Mesenchymal stem cell (in vitro differentiated cells and primary cell): ENCODE measurements around the gene CETN1.

ENCODE experiments used
- DNase-seq: peaks from one replicate; pipeline ENCODE4 v3.0.0-alpha.2; 2013
- H2AFZ ChIP-seq: one replicate; pipeline ENCODE4 v1.6.1; 2013; ENCODE audit warnings: low read depth, mild to moderate bottlenecking, control low read depth, inconsistent platforms, low read length, moderate library complexity
- H2AK5ac ChIP-seq: 2 replicates; pipeline ENCODE4 v1.6.1; 2013; ENCODE audit warnings: low read length, moderate library complexity, mild to moderate bottlenecking, inconsistent platforms; ENCODE audit not compliant: severe bottlenecking
- H2BK120ac ChIP-seq: one replicate; pipeline ENCODE4 v1.6.1; 2013; ENCODE audit warnings: low read depth, mild to moderate bottlenecking, inconsistent platforms, low read length, moderate library complexity
- H2BK12ac ChIP-seq, 2 experiments: one replicate each; pipeline ENCODE4 v1.6.1; 2013; ENCODE audit warnings: inconsistent platforms in 2 of 2, low read length in 2 of 2, mild to moderate bottlenecking in 2 of 2, moderate library complexity in 2 of 2, control low read depth in 1 of 2
- H2BK15ac ChIP-seq: one replicate; pipeline ENCODE4 v1.6.1; 2013; ENCODE audit warnings: mild to moderate bottlenecking, low read depth, inconsistent platforms; ENCODE audit not compliant: poor library complexity, severe bottlenecking
- H2BK5ac ChIP-seq: 2 replicates; pipeline ENCODE4 v1.6.1; 2013; ENCODE audit warnings: low read depth, mild to moderate bottlenecking, low read length, control low read depth, inconsistent platforms; ENCODE audit not compliant: poor library complexity, severe bottlenecking
- H3K14ac ChIP-seq, 2 experiments: one replicate each; pipeline ENCODE4 v1.6.1; 2013; ENCODE audit warnings: inconsistent platforms in 2 of 2, low read length in 2 of 2, control low read depth in 1 of 2, mild to moderate bottlenecking in 1 of 2, moderate library complexity in 1 of 2
- H3K18ac ChIP-seq, 2 experiments: one replicate each; pipeline ENCODE4 v1.6.1; 2013; ENCODE audit warnings: inconsistent platforms in 2 of 2, low read length in 2 of 2, control low read depth in 1 of 2, low read depth in 1 of 2, mild to moderate bottlenecking in 1 of 2
- H3K23ac ChIP-seq, 2 experiments: one replicate each; pipeline ENCODE4 v1.6.1; 2013; ENCODE audit warnings: inconsistent platforms in 2 of 2, low read length in 2 of 2, mild to moderate bottlenecking in 2 of 2, moderate library complexity in 2 of 2, control low read depth in 1 of 2
- H3K27ac ChIP-seq: 2 replicates; pipeline ENCODE4 v1.5.1; 2013; ENCODE audit warnings: mild to moderate bottlenecking, moderate library complexity, low read length, control low read depth, inconsistent platforms; ENCODE audit not compliant: poor library complexity, severe bottlenecking
- H3K27me3 ChIP-seq, 2 experiments: 2 replicates each; pipeline versions ENCODE4 v1.6.1 to v1.7.0; 2013; ENCODE audit warnings: low read length in 2 of 2, mild to moderate bottlenecking in 2 of 2, moderate library complexity in 2 of 2, control low read depth in 1 of 2, inconsistent platforms in 1 of 2; ENCODE audit not compliant: control insufficient read depth in 1 of 2, insufficient read depth in 1 of 2
- H3K36me3 ChIP-seq, 2 experiments: 2 replicates each; pipeline versions ENCODE4 v1.6.1 to v1.7.0; 2013; ENCODE audit warnings: low read length in 2 of 2, control low read depth in 1 of 2, inconsistent platforms in 1 of 2, low read depth in 1 of 2, mild to moderate bottlenecking in 1 of 2; ENCODE audit not compliant: insufficient read depth in 2 of 2, control insufficient read depth in 1 of 2
- H3K4ac ChIP-seq, 2 experiments: one replicate each; pipeline ENCODE4 v1.6.1; 2013; ENCODE audit warnings: inconsistent platforms in 2 of 2, low read length in 2 of 2, mild to moderate bottlenecking in 2 of 2, moderate library complexity in 2 of 2, control low read depth in 1 of 2, low read depth in 1 of 2
- H3K4me1 ChIP-seq: 2 replicates; pipeline ENCODE4 v1.6.1; 2013; ENCODE audit warnings: low read depth, low read length, control low read depth; ENCODE audit not compliant: control insufficient read depth, insufficient read depth
- H3K4me2 ChIP-seq: 2 replicates; pipeline ENCODE4 v1.6.1; 2013; ENCODE audit warnings: low read length, mild to moderate bottlenecking, inconsistent platforms; ENCODE audit not compliant: poor library complexity, severe bottlenecking
- H3K4me3 ChIP-seq, 2 experiments: 2 replicates each; pipeline versions ENCODE4 v1.5.1 to v1.7.0; 2013; ENCODE audit warnings: low read length in 2 of 2, mild to moderate bottlenecking in 2 of 2, control low read depth in 1 of 2, low read depth in 1 of 2; ENCODE audit not compliant: insufficient read depth in 1 of 2
- H3K79me1 ChIP-seq: replicated peaks from 2 replicates; pipeline ENCODE4 v1.6.1; 2013; ENCODE audit warnings: mild to moderate bottlenecking, control low read depth, low read length, inconsistent platforms; ENCODE audit not compliant: poor library complexity, severe bottlenecking
- H3K9ac ChIP-seq: 2 replicates; pipeline ENCODE4 v1.7.0; 2013; ENCODE audit warnings: mild to moderate bottlenecking, low read length, moderate library complexity
- H3K9me3 ChIP-seq: 2 replicates; pipeline ENCODE4 v1.7.0; 2013; ENCODE audit warnings: mild to moderate bottlenecking, low read length; ENCODE audit not compliant: control insufficient read depth
- H4K8ac ChIP-seq: one replicate; pipeline ENCODE4 v1.6.1; 2013; ENCODE audit warnings: inconsistent platforms, mild to moderate bottlenecking, low read length, moderate library complexity
- H4K91ac ChIP-seq: one replicate; pipeline ENCODE4 v1.6.1; 2013; ENCODE audit warnings: mild to moderate bottlenecking, low read length, inconsistent platforms
- WGBS: methylation state at CpG from one replicate; pipeline ENCODE4 v1.1.7; 2013; ENCODE audit warnings: mixed read lengths; 5-methylcytosine and 5-hydroxymethylcytosine counted together

CETN1 gene

DNA sequence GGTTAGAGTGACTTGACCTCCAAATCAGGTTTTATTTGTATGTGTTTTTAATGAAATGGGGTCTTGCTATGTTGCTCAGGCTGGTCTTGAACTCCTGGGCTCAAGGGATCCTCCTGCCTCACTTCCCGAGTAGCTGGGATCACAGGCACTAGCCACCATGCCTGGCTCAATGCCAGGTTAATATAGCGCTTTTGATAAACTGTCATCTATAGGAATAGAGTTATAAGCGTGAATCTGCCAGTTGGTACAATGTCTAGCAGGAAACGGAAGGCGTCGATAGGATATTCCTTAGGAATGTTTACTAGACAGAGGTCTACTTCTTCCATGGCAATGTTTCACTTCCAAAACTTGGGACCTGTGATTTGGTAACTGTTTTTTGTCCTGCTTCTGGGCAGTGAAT is 42.1 kb downstream of the CETN1 start:
- Histone ChIP-seq H3K36me3 (no peaks in the 10 kb centered on the region), H3K23ac (no peak overlapping the region), H2BK12ac (no peak overlapping the region), H3K4me3 (no peak overlapping the region), H3K18ac (no peak overlapping the region), H3K4me1 (no peaks in the 10 kb centered on the region), H3K14ac (no peak overlapping the region), H3K9me3 (no peaks in the 10 kb centered on the region), H4K8ac (no peak overlapping the region), H3K4ac (no peak overlapping the region), H2BK5ac (no peak overlapping the region), H3K27ac (no peak overlapping the region), H3K4me2 (no peak overlapping the region), H3K79me1 (no peaks in the 10 kb centered on the region), H2BK15ac (no peak overlapping the region), H2AFZ (no peak overlapping the region), H2BK120ac (no peak overlapping the region), H3K9ac (no peak overlapping the region), H3K27me3 (peaks cover 3 to 9% of the 10 kb centered on the region in 2 experiments), H2AK5ac (no peak overlapping the region), H4K91ac (no peak overlapping the region)
- DNase-seq: no peak
- WGBS: 93% methylated on average over 6 of the region's 6 CpGs

GRCh38 chr18:623761-624620 is 43.8 kb downstream of the CETN1 start:
- no peak overlapping the region for H3K14ac ChIP-seq
- no peak overlapping the region for H2BK15ac ChIP-seq
- no peak overlapping the region for H2BK12ac ChIP-seq
- no peaks in the 10 kb centered on the region for H3K9me3 ChIP-seq
- no peak overlapping the region for H3K9ac ChIP-seq
- no peak overlapping the region for H4K91ac ChIP-seq
- no peaks in the 10 kb centered on the region for H3K4me1 ChIP-seq
- no peak overlapping the region for H3K4me2 ChIP-seq
- H3K27ac ChIP-seq: no peak overlapping the region
- H3K4me3 ChIP-seq: no peak overlapping the region
- no peak overlapping the region for H3K23ac ChIP-seq
- no peak overlapping the region for H2AFZ ChIP-seq
- H2AK5ac ChIP-seq: no peak overlapping the region
- no peaks in the 10 kb centered on the region for H3K79me1 ChIP-seq
- H3K4ac ChIP-seq: no peak overlapping the region
- H2BK120ac ChIP-seq: no peak overlapping the region
- no peaks in the 10 kb centered on the region for H3K36me3 ChIP-seq
- no peak overlapping the region for H2BK5ac ChIP-seq
- H3K27me3 ChIP-seq: peaks cover 3 to 9% of the 10 kb centered on the region in 2 experiments
- no peak overlapping the region for H3K18ac ChIP-seq
- peak; percentile 72 for DNase-seq
- 70% methylated on average over 8 of the region's 11 CpGs for WGBS
- H4K8ac ChIP-seq: no peak overlapping the region

GRCh38 chr18:627231-627630 is 47.1 kb downstream of the CETN1 start:
- no peaks in the 10 kb centered on the region for H3K9me3 ChIP-seq
- no peak overlapping the region for H3K4me3 ChIP-seq
- no peak overlapping the region for H2BK15ac ChIP-seq
- H3K4ac ChIP-seq: no peak overlapping the region
- no peak overlapping the region for H3K14ac ChIP-seq
- no peak overlapping the region for H2BK12ac ChIP-seq
- no peaks in the 10 kb centered on the region for H3K79me1 ChIP-seq
- H2BK120ac ChIP-seq: no peak overlapping the region
- DNase-seq: peak; percentile 60
- no peak overlapping the region for H2AK5ac ChIP-seq
- no peak overlapping the region for H3K23ac ChIP-seq
- no peak overlapping the region for H3K27ac ChIP-seq
- H3K36me3 ChIP-seq: no peaks in the 10 kb centered on the region
- no peak overlapping the region for H2BK5ac ChIP-seq
- H3K4me2 ChIP-seq: no peak overlapping the region
- H3K18ac ChIP-seq: no peak overlapping the region
- H3K27me3 ChIP-seq: peaks cover 3 to 4% of the 10 kb centered on the region in 2 experiments
- no peak overlapping the region for H3K9ac ChIP-seq
- H4K91ac ChIP-seq: no peak overlapping the region
- no peaks in the 10 kb centered on the region for H3K4me1 ChIP-seq
- 100% methylated on average over 1 of the region's 2 CpGs for WGBS
- H4K8ac ChIP-seq: no peak overlapping the region
- H2AFZ ChIP-seq: no peak overlapping the region

GRCh38 chr18:629269-630150 is 49.3 kb downstream of the CETN1 start:
- Histone ChIP-seq H3K27ac (no peak overlapping the region), H3K9me3 (no peaks in the 10 kb centered on the region), H3K18ac (no peak overlapping the region), H2AFZ (no peak overlapping the region), H4K8ac (no peak overlapping the region), H3K4ac (no peak overlapping the region), H4K91ac (no peak overlapping the region), H2AK5ac (no peak overlapping the region), H3K4me1 (no peaks in the 10 kb centered on the region), H2BK12ac (no peak overlapping the region), H2BK15ac (no peak overlapping the region), H3K23ac (no peak overlapping the region), H2BK5ac (no peak overlapping the region), H3K9ac (no peak overlapping the region), H3K4me2 (no peak overlapping the region), H3K36me3 (no peaks in the 10 kb centered on the region), H2BK120ac (no peak overlapping the region), H3K27me3 (peaks cover 0 to 4% of the 10 kb centered on the region in 2 experiments), H3K4me3 (no peak overlapping the region), H3K14ac (no peak overlapping the region), H3K79me1 (no peaks in the 10 kb centered on the region)
- no peak for DNase-seq
- 91% methylated on average over 5 of the region's 6 CpGs for WGBS
